ENCODE results near the gene ABCB9. TPM values are rescaled to one million over a fixed set of nuclear protein-coding genes. Genes with fewer than 3 reads are reported as not detected.

ABCB9 gene
- total and polyA plus RNA-seq, 2 of the 8 experiments (the other 6 are each of a cell fraction or from before 2014, with no cell fraction given), result 3.8 to 8.0 TPM

GRCh38 chr12:122895704-122896636 is 70.3 kb downstream of the ABCB9 start, which contains the start of gene VPS37B (continued):
- TF ChIP-seq SAP30 (IDR thresholded peaks at IDR 0.05; ENCODE audit: insufficient read depth, insufficient replicate concordance, low read length) (no peak), NANOG (IDR thresholded peaks at IDR 0.05; ENCODE audit: insufficient read depth, low read depth, low read length, poor library complexity, severe bottlenecking) (no peak), BCL11A (IDR thresholded peaks at IDR 0.05; ENCODE audit: low read depth in 2 of 2, low read length in 2 of 2) (no peak), TAF1 (IDR thresholded peaks at IDR 0.05; ENCODE audit: low read depth, low read length) (peak; percentile 73), TBP (IDR thresholded peaks at IDR 0.05; ENCODE audit: low read depth, low read length) (peak; percentile 53; the same call in 1 of the 2 replicates), SIRT6 (IDR thresholded peaks at IDR 0.05; ENCODE audit: low read length) (no peak), EGR1 (IDR thresholded peaks at IDR 0.05; ENCODE audit: borderline replicate concordance, low read depth, low read length) (0 out of 2 replicates have a peak, but pooled peaks have one; percentile 22)
- TF ChIP-seq, protein P1, sequence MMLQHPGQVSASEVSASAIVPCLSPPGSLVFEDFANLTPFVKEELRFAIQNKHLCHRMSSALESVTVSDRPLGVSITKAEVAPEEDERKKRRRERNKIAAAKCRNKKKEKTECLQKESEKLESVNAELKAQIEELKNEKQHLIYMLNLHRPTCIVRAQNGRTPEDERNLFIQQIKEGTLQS (IDR thresholded peaks at IDR 0.05; ENCODE audit: insufficient read depth, low read depth, low read length), result peak; percentile 61; the same call in 1 of the 2 replicates

Measured in H1 (cell line).